NOMO-1 (cell line): ENCODE results near the gene KLHL29.

Source experiments
- DNase-seq, 2 experiments: peaks; one replicate each; lab custom pipeline; 2025; ENCODE audit not compliant: unreplicated experiment in 2 of 2; lab: John Stamatoyannopoulos, UW

KLHL29 gene

DNA sequence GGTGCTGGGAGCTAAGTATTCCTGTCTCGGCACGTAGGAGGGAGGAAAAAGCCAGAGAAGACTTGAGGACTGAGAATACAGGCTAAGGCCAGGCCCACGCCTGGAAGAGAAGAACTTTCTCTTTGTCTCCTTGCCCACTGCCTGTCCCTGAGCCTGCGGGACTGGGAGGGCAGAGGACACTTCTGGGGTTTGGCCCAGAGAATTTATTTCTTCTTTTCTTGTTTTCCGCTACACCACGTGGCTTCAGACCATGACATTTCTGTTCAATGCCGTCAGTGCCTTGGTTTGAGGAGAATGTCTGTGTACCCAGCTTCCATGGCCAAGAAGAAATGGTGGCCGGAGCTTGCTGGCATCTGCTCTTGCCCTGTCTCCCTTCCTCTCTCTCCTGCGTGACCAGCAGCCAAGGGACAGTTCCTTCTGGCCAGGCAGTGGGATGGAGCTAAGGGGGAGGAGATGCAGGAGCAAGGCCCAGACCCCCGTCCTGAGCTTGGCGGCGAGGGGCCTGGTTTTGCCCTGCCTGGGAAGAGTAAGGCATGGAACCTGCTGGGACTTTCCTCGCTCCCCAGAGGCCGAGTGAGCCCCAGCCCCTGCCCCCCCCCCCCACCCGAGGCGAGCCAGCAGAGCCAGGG is 140.3 kb downstream of the KLHL29 start:
- no peak for DNase-seq

DNA sequence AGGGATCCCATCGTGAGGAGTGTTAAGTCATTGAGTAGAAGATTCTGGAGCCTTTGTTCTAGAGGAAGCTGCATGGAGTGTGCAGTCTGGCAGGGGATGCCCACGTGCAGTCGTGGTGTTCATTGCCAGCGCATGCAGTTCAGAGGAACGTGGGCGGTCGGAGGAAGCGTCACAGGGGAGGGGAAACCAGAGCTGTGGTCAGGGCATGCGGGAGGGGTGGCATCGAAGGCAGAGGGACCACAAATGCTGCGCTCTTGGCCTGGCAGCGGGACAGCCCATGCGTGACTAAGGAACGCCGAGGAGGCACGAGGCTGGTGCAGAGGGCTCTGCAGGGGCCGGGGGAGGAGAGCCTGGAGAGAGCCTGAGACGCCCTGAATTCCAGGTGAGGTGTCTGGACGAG is 141.1 kb downstream of the KLHL29 start:
- no peak for DNase-seq

DNA sequence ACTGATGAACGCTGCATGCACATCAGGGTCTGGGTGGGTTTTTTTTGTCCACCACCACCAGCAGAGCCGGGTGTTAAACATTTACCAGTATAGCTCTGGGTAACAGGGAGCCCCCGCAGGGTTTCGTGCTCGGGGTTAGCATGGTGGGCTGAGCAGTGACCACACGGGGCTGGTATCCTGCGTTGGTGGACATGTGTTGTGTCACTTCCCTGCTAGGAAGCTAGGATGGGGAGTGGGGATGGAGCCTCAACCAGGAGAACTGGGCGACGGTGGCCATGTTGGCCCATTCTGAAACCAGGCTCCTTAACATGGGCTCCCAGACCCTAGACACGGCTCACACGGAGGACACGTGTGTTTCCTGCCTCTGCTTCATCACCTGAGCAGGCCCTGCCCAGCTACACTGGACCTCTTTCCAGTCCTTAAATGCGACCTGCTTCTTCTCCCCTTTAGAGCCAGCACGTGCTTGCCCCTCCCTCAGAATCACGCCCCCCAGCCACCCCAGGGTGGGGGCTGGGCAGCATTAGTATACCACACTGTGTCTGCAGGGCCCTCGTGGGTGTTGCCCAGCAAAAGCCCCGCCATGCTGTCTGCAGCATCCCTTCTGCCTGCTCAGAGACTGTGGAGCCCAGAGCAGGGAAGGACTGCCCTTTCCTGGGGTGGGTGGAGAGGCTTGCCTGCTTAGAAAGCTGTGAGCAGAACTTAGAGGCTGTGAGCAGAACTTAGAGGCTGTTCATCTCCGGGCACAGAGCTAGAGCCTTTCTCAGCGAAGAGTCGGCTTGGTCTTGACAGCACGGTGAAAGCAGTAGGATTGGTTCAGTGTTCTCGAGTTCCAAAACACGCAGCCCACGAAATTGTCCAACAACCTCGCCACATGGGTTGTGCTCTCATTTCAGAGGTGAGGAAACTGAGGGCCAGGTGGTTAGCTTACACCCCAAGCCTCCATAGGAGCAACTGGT is 142.1 kb downstream of the KLHL29 start:
- no peak for DNase-seq

DNA sequence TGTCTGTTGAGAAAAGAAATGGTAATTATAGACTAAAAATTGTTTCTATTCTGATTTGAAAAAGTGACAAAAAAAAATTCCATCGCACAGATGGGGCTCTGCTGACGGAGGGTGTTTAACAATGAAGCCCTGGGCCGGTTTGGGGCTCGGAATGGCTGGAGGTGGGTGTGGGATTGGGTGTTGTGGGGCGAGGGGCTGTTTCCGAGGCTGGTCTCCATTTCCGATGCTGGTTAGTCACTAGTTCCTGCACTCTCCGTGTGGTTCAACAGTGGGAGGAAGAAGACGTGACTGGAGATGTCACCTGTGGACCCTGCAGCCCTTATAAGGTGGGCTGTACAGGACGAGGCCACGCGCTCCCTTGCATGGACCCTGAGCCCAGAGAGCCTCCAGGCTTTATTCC is 143.2 kb downstream of the KLHL29 start:
- no peak for DNase-seq

DNA sequence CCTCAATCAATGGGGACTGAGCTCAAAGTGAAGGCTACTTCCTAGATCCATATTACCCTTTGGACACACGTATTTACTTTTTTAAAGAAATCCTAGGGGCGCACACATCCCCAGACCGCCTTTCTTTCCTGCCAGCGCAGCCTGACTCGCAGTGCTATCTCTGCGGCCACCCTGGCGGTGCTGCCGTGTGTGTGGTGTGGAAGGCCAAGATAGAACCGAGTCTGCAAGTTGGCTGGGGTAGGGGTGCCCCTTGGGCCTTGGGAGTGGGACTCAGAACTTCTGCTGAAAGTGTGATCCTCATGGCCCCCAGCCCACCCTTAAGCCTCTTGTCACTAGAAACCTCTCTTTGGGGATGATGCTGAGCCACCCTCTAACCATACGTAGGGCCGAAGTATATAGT is 143.7 kb downstream of the KLHL29 start:
- DNase-seq: no peak

DNA sequence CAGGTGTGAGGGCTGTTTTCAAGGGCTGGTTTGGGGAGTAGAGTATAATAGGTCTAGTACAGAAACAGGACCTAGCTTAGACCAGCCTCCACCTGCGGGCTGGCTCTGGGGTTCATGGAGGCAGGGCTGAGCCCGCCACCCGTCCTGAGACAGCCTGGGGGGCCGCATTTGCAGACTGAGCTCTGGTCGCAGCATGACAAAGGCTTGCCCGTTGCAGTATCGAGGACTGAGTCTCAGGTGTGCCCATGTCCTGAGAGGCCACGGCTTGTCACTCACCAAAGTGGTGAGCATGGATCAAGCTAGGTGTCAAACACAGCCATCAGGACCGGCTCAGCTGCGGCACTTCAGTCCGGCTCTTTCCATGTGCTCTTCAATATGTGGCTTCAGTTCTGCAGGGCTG is 144.7 kb downstream of the KLHL29 start:
- no peak for DNase-seq

DNA sequence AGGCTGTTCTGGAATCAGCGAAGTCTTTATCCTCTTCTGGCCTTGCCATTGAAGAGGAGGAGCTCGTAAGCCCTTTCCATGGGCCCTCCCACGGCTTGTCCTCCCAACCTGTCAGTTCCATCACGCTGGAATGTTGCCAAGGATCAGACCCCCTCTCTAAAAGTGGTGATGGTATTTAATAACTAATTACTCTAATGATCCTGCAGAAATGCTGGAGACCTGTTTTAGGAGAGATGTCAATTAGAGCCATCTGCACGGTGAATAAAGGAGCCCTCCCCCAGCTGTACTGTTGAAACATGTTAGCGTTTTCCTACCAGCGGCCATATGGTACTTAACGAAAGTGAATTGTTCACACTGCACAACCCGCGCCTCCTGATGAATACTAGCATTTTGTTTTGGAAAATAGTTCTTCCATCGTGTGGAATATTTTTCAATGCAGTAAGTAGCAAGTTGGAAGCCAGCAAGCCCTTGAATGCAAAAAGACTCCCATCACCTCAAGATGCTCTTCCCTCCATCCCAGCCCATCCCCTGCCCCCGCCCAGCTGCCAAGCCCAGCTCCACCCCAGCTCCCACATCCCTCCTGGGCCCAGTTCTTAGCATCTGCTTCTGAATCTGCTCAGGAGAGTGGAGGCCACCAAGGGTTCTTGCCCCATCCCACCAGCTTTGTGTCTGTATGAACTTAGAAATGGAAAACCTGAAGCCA is 145.4 kb downstream of the KLHL29 start:
- no peak for DNase-seq

DNA sequence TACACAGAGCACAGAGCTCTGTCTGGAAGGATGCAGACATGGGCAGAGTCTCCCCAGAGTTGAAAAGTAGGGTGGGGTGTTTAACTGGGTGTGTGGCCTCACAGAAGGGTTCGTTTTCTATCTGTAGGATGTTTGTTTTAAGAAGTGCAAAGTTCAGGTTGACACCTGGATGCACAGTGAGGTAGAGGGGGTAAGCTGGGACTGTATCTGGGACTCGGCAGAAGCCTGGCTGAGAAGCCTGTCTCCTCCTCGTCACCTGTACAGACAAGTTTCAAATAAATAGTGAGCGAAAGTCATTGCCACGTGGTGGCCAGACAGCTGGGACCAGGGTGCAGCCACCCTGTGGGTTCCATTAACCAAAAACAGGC is 145.9 kb downstream of the KLHL29 start:
- no peak for DNase-seq

DNA sequence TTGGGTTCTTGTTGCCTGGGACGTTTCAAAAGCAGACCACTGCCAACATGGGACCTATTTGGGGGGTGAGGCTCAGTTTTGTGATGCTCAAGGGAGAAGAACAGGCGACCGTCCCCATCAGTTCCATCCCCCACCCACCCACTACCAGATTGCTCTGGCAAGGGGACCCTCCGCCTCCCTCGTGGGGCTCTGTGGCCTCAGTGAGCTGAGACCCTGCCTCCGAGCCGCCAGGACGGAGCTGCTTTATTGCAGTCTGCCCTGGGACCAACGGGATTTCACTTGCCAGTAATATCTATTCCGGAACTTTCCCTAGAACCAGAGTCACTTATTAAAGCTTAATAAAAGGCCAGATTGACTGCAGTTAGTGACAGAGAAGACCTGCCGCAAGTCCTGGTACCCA is 146.3 kb downstream of the KLHL29 start:
- no peak for DNase-seq

DNA sequence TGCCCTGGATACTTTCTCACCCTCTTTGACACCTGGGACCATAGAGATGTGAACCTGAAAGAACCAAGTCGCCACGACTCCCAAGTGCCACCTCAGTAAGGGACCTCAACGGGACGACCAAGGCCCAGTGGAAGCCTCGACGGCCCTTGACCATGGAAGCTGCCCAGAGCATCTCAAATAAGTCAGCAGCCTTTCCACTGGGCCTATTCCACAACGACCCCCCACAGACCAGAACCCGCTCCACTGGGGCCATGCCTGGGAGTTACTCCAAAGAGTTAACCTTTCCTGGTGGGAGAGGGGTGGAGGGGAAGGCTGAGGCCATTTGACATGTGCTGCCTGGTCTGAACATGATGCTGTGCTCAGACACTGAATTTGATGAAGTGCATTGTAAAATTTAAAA is 146.9 kb downstream of the KLHL29 start:
- no peak for DNase-seq

DNA sequence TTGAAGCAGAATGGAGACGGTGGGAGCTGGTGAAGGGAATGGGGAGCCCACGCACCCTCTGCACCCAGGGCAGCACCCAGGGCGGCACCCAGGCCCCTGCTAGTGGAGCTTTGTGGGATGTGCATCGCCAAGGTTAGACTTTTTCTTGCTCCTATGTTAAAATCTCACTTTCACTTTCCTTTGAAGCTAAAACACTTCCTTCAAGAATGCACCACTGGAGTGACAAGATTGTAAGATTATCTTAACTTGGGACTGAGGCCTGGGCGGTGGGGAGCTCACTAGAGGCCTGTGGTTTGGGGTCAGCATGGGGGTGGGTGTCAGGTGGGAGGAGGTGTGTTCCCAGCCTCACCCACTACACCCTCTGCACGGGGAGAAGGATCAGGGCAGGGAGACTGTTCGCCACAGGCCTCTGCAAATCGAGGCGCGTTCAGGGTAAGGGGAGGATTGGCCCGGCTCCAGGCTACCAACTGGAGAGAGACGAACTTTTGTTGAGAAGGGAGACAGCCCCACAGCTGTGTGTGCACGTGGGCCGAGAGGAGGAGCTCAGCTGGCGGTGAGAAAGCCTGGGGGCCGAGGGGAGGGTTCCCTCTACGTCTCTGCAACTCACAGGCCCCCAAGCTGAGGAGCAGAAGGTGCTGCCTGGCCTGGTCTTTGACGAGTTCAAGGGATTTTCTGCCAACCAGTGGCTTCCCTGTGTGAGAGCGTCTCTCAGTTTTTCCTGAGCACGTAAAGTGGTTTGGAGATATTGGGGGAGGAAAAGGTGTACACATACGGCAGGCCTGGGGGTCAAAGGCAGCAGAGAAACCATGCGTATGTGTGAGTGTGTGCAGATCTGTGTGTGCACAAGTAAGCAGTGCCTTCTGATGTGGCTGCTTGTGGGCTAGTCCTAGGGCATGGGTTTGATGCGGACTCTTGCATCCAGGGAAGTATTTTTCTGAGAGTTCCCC is 147.7 kb downstream of the KLHL29 start:
- no peak for DNase-seq

DNA sequence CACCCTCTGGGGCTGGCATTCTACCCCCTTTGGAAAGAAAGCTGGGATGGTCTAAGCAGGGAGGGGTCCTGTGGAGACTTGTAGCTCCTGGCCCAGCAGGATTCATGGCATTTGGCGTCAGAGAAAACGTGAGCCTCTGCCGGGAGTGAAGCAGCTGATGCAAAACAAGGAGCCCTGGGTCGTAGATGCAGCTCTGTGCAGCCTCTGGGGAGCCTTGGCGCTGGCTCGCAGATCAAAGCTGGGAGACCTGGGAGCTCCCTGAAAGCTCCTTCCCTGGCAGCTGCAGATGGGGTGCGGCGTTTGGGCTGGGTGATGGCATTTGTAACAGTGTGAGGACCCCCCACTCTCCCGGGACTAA is 148.3 kb downstream of the KLHL29 start:
- no peak for DNase-seq

DNA sequence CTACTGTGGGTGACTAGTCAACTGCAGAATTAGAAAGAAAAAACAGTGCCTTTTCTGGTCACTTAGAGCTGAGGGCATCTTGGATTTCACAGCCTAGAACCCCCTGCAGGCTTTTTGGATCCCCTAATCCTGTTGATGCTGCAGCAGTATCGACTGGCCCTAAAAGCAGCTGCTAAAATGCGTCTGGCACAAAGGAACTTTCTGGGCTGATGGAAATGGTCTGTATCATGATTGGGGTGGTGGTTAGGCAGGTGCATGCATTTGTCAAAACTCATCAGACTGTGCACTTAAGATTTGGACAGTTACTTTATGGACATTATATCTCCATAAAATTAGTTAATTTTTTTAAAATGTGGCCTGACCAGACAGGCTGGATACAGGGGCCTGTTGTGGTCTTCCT is 149.8 kb downstream of the KLHL29 start:
- DNase-seq: no peak

DNA sequence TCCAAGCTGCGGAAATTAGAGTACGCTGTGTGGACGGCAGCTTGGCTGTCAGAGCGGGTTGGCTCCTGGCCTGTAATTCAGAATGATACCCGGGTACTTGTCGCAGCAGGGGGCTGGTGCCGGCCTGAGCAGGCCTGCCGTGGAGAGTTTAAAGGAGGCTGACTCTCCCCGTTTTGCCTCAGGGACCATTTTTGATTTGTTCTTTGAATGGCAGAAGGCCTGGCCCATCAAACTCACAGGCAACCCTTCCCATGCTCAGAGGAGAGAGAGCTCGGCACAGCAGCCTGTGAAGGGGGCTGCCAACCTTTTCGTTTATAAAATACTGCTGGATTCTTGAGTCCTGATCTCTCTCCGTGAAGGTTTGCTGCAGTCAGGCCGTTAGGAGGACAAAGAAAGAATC is 151.3 kb downstream of the KLHL29 start:
- DNase-seq: no peak

DNA sequence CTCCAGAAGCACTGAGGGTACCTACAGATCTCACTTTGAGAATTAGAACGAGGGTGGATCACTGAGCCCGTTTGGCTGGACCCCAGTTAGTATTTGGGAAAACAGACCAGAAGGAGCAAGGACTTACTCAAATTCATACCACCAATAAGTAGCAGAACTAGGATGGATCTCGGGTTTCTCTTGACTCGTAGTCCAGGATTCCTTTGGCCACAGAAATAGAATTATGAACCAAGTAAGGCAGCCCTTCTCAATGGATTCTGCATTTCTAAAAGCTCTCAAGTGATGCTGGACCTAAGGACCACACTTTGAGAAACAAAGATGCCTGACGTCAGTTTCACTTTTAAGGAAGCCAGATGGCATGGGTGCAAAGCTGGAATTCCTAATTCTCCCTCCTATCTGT is 153.0 kb downstream of the KLHL29 start:
- no peak for DNase-seq

DNA sequence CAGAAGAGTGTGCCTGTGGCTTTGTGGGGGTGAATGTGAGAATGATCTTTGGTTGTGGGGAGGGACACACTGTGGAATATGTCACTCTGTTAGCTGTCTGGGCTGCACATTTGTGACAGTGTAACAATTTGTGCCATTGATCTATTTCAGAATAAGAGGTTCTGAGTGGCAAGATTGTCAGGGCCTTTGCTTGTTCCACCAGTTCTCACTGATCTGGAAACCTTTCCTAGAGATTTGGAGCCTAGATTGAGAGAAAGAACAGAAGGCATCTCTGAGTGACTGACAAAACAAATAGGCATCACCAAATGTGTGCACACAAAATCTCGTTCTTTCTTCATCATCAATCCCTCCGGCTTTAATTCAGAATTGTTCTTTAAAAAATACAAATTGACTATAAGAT is 153.6 kb downstream of the KLHL29 start:
- DNase-seq: no peak

DNA sequence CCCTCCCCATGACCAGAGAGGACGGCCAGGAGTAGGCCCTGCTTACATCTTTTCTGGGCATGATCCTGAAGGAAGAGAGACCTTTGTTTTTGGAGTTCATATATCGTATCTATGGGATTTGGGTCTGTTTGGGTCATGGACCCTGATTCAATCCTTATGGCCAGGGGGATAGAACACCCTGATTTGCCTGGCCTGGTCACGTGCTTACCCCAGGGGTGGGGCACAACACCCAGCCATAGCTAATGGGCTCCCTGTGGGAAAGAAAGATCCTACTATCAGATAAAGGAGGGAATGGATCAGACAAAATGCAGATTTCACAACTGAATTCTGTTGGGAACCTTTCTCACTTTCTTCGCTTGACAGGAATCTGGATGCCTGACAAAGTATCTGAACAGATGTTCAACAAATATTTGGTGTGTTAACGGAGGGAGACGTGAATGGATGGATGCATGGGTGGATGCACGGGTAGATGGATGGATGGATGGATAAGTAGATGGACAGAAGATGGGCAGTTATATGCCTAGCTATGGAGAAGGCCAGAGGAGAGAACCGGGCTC is 155.9 kb downstream of the KLHL29 start:
- DNase-seq: no peak

DNA sequence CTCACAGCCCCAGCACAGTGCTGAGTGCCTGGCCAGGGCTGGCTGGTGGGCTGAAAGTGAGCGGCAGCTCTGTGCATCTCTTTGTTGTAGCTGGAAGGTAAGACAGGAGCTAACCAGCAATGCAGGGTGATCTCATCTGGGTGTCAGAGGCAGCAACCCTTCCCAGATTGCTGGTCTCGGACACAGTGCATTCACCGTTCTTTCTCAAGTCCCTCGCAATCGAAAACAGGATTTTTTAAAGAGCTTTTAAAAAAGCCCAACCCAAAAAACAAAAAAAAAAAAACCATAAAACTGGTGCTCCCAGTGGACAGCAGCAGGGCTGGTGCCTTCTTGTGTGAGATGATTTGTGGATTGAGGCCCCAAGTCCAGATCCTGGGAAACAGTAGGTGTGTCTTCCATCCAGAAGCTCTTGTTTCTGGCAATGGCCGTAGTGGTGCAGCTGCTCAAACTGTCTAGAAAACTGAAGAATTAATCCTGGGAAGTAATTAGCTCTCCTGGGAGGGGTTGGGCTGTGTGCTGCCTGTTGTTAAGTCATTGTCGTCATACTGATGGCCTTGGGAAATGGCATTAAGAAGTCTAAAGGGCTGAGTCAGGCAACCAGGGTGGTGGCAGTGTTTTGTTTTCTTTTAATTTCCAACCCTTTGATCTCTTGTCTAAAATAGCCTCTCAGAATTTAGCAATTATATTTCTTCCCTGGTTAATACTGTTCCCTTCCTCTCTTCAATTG is 156.7 kb downstream of the KLHL29 start:
- DNase-seq: no peak

DNA sequence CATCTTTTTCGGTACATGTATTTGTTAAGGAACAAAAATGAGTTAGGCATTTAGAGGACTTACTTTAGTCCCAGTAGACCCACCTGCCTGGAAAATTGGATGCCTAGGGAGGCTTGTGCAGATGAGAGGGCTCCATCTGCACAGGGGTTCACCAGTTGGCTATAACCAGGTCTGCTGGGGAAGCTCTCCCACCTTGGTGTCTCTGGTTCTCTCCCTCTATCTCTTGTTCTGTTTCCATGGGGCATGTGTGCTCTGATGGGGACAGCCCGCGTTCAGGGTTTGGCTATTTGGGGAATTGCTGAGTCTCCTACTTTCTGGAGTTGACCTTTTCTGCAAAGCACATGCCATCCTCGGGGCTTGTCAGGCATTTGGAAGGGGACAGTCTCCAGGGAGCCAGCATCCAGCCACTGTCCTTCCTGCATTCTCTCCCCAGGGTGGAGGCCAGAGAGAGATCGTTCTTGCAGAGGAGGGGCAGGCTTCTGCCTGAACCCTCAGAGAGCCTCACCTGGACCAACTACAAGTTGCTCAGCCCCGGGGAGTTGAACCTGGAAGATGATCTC is 157.3 kb downstream of the KLHL29 start:
- DNase-seq: no peak
